GM12878 (cell line): Measurements from ENCODE around the gene MAB21L4. TPM values are rescaled to one million over a fixed set of nuclear protein-coding genes. Genes with fewer than 3 reads are reported as not detected.

Source experiments
- ATAC-seq: fragments of 200-7000 bp; cut with Tn5 transposase; 3 replicates; pipeline ENCODE4 v1.9.1; 2020; ENCODE audit warnings: mild to moderate bottlenecking, moderate library complexity
- BruUV-seq: library from RNA; stranded (reverse); fragments of 400-500 nt; replicated peaks from 2 replicates; lab custom pipeline; 2021; lab: Mats Ljungman, UMichigan
- CTCF ChIA-PET: fragments of 300-600 bp; sonication (Branson Sonifier 250); formaldehyde crosslinking; extraction: SDS; loops from one replicate; lab custom pipeline; 2021; ENCODE audit warnings: inconsistent platforms; lab: Yijun Ruan, JAX
- POLR2A ChIA-PET: fragments of 350-600 bp; formaldehyde crosslinking; extraction: SDS; loops from one replicate; lab custom pipeline; 2021; ENCODE audit warnings: inconsistent platforms; lab: Charles Lee
- RAD21 ChIA-PET: fragments of 300-600 bp; sonication (Branson Sonifier 250); formaldehyde crosslinking; loops from one replicate; lab custom pipeline; 2023; ENCODE audit warnings: antibody characterized with exemption; ENCODE audit not compliant: unreplicated experiment; lab: Charles Lee
- SMC1A ChIA-PET: fragments of 300-600 bp; sonication (Branson Sonifier 250); formaldehyde crosslinking; loops from one replicate; lab custom pipeline; 2023; ENCODE audit not compliant: unreplicated experiment, uncharacterized antibody; lab: Charles Lee
- DNase-seq: peaks from one replicate; pipeline ENCODE4 v3.0.0-alpha.2; 2011; ENCODE audit warnings: low read depth, low spot score
- FAIRE-seq: peaks from 3 replicates; lab custom pipeline; 2011; peaks lifted over from hg19 to GRCh38; lab: Jason Lieb, UNC
- H2AFZ ChIP-seq: 2 replicates; pipeline ENCODE4 v1.6.0; 2011; ENCODE audit warnings: low read depth, low read length, control low read depth; ENCODE audit not compliant: control insufficient read depth
- H3K27ac ChIP-seq: 2 replicates; pipeline ENCODE4 v1.5.1; 2011; ENCODE audit warnings: control low read depth; ENCODE audit not compliant: control insufficient read depth, insufficient read depth
- H3K27me3 ChIP-seq, 2 experiments: replicated peaks in 1 of 2; 2 replicates each; pipeline versions ENCODE4 v1.6.0 to v1.6.1; 2011; ENCODE audit warnings: low read length in 1 of 2; ENCODE audit not compliant: control insufficient read depth in 2 of 2, insufficient read depth in 2 of 2
- H3K36me3 ChIP-seq, 2 experiments: 2 replicates each; pipeline ENCODE4 v1.5.1; 2011; ENCODE audit warnings: low read length in 1 of 2; ENCODE audit not compliant: control insufficient read depth in 2 of 2, insufficient read depth in 2 of 2
- H3K4me1 ChIP-seq: 2 replicates; pipeline ENCODE4 v1.6.1; 2011; ENCODE audit warnings: mild to moderate bottlenecking, low read length, moderate library complexity, mixed read lengths; ENCODE audit not compliant: control insufficient read depth, insufficient read depth
- H3K4me2 ChIP-seq: 2 replicates; pipeline ENCODE4 v1.6.0; 2011; ENCODE audit warnings: control low read depth; ENCODE audit not compliant: control insufficient read depth, insufficient read depth
- H3K4me3 ChIP-seq: fragments of 200-600 bp; sonication (generic); 2 replicates; pipeline ENCODE4 v1.5.1; 2016
- H3K79me2 ChIP-seq: 2 replicates; pipeline ENCODE4 v1.6.0; 2011; ENCODE audit warnings: low read length; ENCODE audit not compliant: control insufficient read depth, insufficient read depth
- H3K9ac ChIP-seq: 2 replicates; pipeline ENCODE4 v1.8.0; 2011; ENCODE audit warnings: low read length, control low read depth, mixed read lengths; ENCODE audit not compliant: control insufficient read depth, insufficient read depth
- H3K9me3 ChIP-seq: replicated peaks from 3 replicates; pipeline ENCODE4 v1.5.1; 2011; ENCODE audit warnings: mild to moderate bottlenecking, low read length; ENCODE audit not compliant: control insufficient read depth, insufficient read depth
- H4K20me1 ChIP-seq: 2 replicates; pipeline ENCODE4 v1.6.0; 2011; ENCODE audit not compliant: control insufficient read depth, insufficient read depth
- ATF7 ChIP-seq: fragments of 450-650 bp; IDR thresholded peaks from 2 replicates; pipeline ENCODE4 v1.6.1; 2016; ENCODE audit warnings: low read depth, mild to moderate bottlenecking
- CBX5 ChIP-seq: sonication (generic); IDR thresholded peaks from 2 replicates; pipeline ENCODE4 v1.6.1; 2016; ENCODE audit warnings: low read depth, moderate library complexity, mild to moderate bottlenecking, inconsistent platforms
- CREB1 ChIP-seq: IDR thresholded peaks from 2 replicates; pipeline ENCODE4 v1.6.1; 2012; ENCODE audit warnings: low read depth, mild to moderate bottlenecking, inconsistent platforms
- EP300 ChIP-seq, 2 experiments: fragments of 150-350 bp in 1 of 2; IDR thresholded peaks; 2 replicates each; pipeline ENCODE4 v1.6.1; 2011 to 2012; ENCODE audit warnings: low read depth in 2 of 2, low read length in 2 of 2, borderline replicate concordance in 1 of 2, improper control_type of control experiment in 1 of 2, inconsistent platforms in 1 of 2; ENCODE audit not compliant: control insufficient read depth in 1 of 2
- FOXM1 ChIP-seq: IDR thresholded peaks from 2 replicates; pipeline ENCODE4 v1.6.1; 2012; ENCODE audit warnings: low read depth, mild to moderate bottlenecking, inconsistent platforms, low read length, moderate library complexity
- KLF5 ChIP-seq: fragments of 450-650 bp; IDR thresholded peaks from 2 replicates; pipeline ENCODE4 v1.6.1; 2014; ENCODE audit warnings: mild to moderate bottlenecking; ENCODE audit not compliant: partially characterized antibody
- MTA3 ChIP-seq: IDR thresholded peaks from 2 replicates; pipeline ENCODE4 v1.6.1; 2012; ENCODE audit warnings: low read length, inconsistent platforms, borderline replicate concordance
- MYC ChIP-seq: IDR thresholded peaks from 2 replicates; pipeline ENCODE4 v1.6.1; 2011; ENCODE audit warnings: mild to moderate bottlenecking, low read length, moderate library complexity, inconsistent platforms; ENCODE audit not compliant: insufficient read depth, insufficient replicate concordance, insufficient read length, severe bottlenecking
- SMC3 ChIP-seq: IDR thresholded peaks from 2 replicates; pipeline ENCODE4 v1.6.1; 2011; ENCODE audit warnings: low read length, improper control_type of control experiment, borderline replicate concordance
- STAT1 ChIP-seq: fragments of 450-650 bp; conservative IDR thresholded peaks from 2 replicates; pipeline ENCODE4 v1.6.1; 2014; ENCODE audit warnings: antibody characterized with exemption, mild to moderate bottlenecking
- WGBS: methylation state at CpG from one replicate; pipeline ENCODE4 v1.1.6; 2016; ENCODE audit warnings: low lambda C conversion rate; ENCODE audit not compliant: insufficient replicate concordance, insufficient coverage; ENCODE audit errors: missing lambda C conversion rate; 5-methylcytosine and 5-hydroxymethylcytosine counted together
- in situ Hi-C: fragments of 300-500 bp; cut with MboI; formaldehyde crosslinking; loops from 9 replicates; pipeline ENCODE4 v1.14.3; 2018; ENCODE audit warnings: mixed read lengths
- intact Hi-C: fragments of 100-400 bp; cut with micrococcal nuclease; formaldehyde crosslinking; loops from one replicate; pipeline ENCODE4 v1.14.2; 2022; ENCODE audit not compliant: unreplicated experiment
- polyA plus RNA-seq, 11 experiments: library from polyadenylated mRNA; depleted of rRNA in 4 of 11; unstranded in 6 of 11; stranded (reverse) in 5 of 11; fragments of >200 nt; fragmentation: Nextera tagmentation in 4 of 11; fragmentation: Illumina TruSeq in 1 of 11; extraction: Ambion mirVana in 4 of 11; extraction: Trizol in 1 of 11; gene quantifications; 1 replicate in 1 of 11; 2 replicates in 10 of 11; pipeline versions ENCODE4 v1.2.1 to v1.2.3, GENCODE V29; 2011 to 2016; ENCODE audit warnings: inconsistent platforms in 2 of 11, missing spikeins in 2 of 11, low read depth in 1 of 11
- total RNA-seq, 4 experiments: library from RNA; depleted of rRNA in 3 of 4; stranded (reverse); fragments of >200 nt in 3 of 4; fragmentation: Illumina TruSeq in 1 of 4; extraction: Trizol in 1 of 4; gene quantifications; 2 replicates each; pipeline versions ENCODE4 v1.2.1 to v1.2.3, GENCODE V29; 2013 to 2021
- TF ChIP-seq, protein P1 (sequence below): fragments of 450-650 bp; formaldehyde crosslinking; IDR thresholded peaks from 2 replicates; pipeline ENCODE4 v1.4.0; 2022; ENCODE audit warnings: mild to moderate bottlenecking, moderate library complexity
- TF ChIP-seq, protein P2 (sequence below): fragments of 450-650 bp; IDR thresholded peaks from 2 replicates; pipeline ENCODE4 v1.6.1; 2017; ENCODE audit warnings: antibody characterized with exemption, mild to moderate bottlenecking, moderate library complexity

Gene MAB21L4
- total and polyA plus RNA-seq, 10 of the 15 experiments (the other 5 are each of a cell fraction or from before 2014, with no cell fraction given), result 0.03 TPM; not detected in 9

- no peaks in the 10 kb centered on the region for H3K36me3 ChIP-seq
- WGBS, result 18% methylated on average over 19 of the region's 20 CpGs
- FAIRE-seq (no peak), ATAC-seq (no peak), DNase-seq (no peak)
- H3K4me2 ChIP-seq, result no peak overlapping the region
- SMC1A ChIA-PET, result no interaction called here
- peaks cover 0 to 3% of the 10 kb centered on the region in 2 experiments for H3K27me3 ChIP-seq
- no TSS peak for BruUV-seq
- no peaks in the 10 kb centered on the region for H3K79me2 ChIP-seq
- H2AFZ ChIP-seq, result no peak overlapping the region
- no peak for TF ChIP-seq SMC3
- TF ChIP-seq KLF5, result no peak
- TF ChIP-seq CBX5, result no peak
- TF ChIP-seq MYC, result no peak
- TF ChIP-seq CREB1, result no peak
- no peak for TF ChIP-seq STAT1
- no peak for TF ChIP-seq ATF7
- no peak for TF ChIP-seq EP300 (IDR thresholded peaks at IDR 0.05; ENCODE audit: borderline replicate concordance in 1 of 2, control insufficient read depth in 1 of 2, low read depth in 2 of 2, low read length in 2 of 2)
- TF ChIP-seq, protein P1, sequence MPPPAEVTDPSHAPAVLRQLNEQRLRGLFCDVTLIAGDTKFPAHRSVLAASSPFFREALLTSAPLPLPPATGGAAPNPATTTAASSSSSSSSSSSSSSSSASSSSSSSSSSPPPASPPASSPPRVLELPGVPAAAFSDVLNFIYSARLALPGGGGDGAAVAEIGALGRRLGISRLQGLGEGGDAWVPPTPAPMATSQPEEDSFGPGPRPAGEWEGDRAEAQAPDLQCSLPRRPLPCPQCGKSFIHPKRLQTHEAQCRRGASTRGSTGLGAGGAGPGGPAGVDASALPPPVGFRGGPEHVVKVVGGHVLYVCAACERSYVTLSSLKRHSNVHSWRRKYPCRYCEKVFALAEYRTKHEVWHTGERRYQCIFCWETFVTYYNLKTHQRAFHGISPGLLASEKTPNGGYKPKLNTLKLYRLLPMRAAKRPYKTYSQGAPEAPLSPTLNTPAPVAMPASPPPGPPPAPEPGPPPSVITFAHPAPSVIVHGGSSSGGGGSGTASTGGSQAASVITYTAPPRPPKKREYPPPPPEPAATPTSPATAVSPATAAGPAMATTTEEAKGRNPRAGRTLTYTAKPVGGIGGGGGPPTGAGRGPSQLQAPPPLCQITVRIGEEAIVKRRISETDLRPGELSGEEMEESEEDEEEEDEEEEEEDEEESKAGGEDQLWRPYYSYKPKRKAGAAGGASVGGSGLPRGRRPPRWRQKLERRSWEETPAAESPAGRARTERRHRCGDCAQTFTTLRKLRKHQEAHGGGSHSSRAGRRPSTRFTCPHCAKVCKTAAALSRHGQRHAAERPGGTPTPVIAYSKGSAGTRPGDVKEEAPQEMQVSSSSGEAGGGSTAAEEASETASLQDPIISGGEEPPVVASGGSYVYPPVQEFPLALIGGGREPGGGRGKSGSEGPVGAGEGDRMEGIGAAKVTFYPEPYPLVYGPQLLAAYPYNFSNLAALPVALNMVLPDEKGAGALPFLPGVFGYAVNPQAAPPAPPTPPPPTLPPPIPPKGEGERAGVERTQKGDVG (CRISPR knock-in tag), result no peak
- TF ChIP-seq, protein P2, sequence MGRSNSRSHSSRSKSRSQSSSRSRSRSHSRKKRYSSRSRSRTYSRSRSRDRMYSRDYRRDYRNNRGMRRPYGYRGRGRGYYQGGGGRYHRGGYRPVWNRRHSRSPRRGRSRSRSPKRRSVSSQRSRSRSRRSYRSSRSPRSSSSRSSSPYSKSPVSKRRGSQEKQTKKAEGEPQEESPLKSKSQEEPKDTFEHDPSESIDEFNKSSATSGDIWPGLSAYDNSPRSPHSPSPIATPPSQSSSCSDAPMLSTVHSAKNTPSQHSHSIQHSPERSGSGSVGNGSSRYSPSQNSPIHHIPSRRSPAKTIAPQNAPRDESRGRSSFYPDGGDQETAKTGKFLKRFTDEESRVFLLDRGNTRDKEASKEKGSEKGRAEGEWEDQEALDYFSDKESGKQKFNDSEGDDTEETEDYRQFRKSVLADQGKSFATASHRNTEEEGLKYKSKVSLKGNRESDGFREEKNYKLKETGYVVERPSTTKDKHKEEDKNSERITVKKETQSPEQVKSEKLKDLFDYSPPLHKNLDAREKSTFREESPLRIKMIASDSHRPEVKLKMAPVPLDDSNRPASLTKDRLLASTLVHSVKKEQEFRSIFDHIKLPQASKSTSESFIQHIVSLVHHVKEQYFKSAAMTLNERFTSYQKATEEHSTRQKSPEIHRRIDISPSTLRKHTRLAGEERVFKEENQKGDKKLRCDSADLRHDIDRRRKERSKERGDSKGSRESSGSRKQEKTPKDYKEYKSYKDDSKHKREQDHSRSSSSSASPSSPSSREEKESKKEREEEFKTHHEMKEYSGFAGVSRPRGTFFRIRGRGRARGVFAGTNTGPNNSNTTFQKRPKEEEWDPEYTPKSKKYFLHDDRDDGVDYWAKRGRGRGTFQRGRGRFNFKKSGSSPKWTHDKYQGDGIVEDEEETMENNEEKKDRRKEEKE, result no peak
- TF ChIP-seq FOXM1, result no peak
- no peak for TF ChIP-seq MTA3
- POLR2A ChIA-PET, result no interaction called here
- RAD21 ChIA-PET, result no interaction called here
- in situ Hi-C loops, result no loop called here
- H3K27ac ChIP-seq, result no peak overlapping the region
- intact Hi-C loops, result no loop called here
- CTCF ChIA-PET, result no interaction called here
- H3K9ac ChIP-seq, result no peak overlapping the region
- H3K9me3 ChIP-seq, result no peaks in the 10 kb centered on the region
- no peak overlapping the region for H3K4me3 ChIP-seq
- H4K20me1 ChIP-seq, result no peaks in the 10 kb centered on the region
- H3K4me1 ChIP-seq, result no peaks in the 10 kb centered on the region
Observed at GRCh38 chr2:240917009-240917683, 21.2 kb upstream of the MAB21L4 start.
